GM12891 (cell line): ENCODE measurements around the gene COL4A2.

Experiments
- DNase-seq: peaks from one replicate; pipeline ENCODE4 v3.0.0; 2011; ENCODE audit warnings: low spot score; ENCODE audit not compliant: insufficient read length
- FAIRE-seq: peaks from 2 replicates; lab custom pipeline; 2011; peaks lifted over from hg19 to GRCh38; lab: Jason Lieb, UNC
- PAX5 ChIP-seq: IDR thresholded peaks from 2 replicates; pipeline ENCODE4 v1.6.1; 2011; ENCODE audit warnings: low read length, moderate library complexity, mild to moderate bottlenecking; ENCODE audit not compliant: insufficient read depth, severe bottlenecking
- POLR2A ChIP-seq: IDR thresholded peaks from 2 replicates; pipeline ENCODE4 v1.6.1; 2011; ENCODE audit warnings: low read depth, low read length, control low read depth
- POLR2AphosphoS5 ChIP-seq: IDR thresholded peaks from 2 replicates; pipeline ENCODE4 v1.6.1; 2011; ENCODE audit warnings: low read depth, low read length, control low read depth
- POU2F2 ChIP-seq: IDR thresholded peaks from 2 replicates; pipeline ENCODE4 v1.6.1; 2011; ENCODE audit warnings: low read depth, mild to moderate bottlenecking, control low read depth, low read length, moderate library complexity
- SPI1 ChIP-seq: IDR thresholded peaks from 2 replicates; pipeline ENCODE4 v1.6.1; 2011; ENCODE audit warnings: low read depth, low read length, control low read depth
- TAF1 ChIP-seq: IDR thresholded peaks from 2 replicates; pipeline ENCODE4 v1.6.1; 2011; ENCODE audit warnings: low read depth, low read length, control low read depth

The COL4A2 gene

DNA sequence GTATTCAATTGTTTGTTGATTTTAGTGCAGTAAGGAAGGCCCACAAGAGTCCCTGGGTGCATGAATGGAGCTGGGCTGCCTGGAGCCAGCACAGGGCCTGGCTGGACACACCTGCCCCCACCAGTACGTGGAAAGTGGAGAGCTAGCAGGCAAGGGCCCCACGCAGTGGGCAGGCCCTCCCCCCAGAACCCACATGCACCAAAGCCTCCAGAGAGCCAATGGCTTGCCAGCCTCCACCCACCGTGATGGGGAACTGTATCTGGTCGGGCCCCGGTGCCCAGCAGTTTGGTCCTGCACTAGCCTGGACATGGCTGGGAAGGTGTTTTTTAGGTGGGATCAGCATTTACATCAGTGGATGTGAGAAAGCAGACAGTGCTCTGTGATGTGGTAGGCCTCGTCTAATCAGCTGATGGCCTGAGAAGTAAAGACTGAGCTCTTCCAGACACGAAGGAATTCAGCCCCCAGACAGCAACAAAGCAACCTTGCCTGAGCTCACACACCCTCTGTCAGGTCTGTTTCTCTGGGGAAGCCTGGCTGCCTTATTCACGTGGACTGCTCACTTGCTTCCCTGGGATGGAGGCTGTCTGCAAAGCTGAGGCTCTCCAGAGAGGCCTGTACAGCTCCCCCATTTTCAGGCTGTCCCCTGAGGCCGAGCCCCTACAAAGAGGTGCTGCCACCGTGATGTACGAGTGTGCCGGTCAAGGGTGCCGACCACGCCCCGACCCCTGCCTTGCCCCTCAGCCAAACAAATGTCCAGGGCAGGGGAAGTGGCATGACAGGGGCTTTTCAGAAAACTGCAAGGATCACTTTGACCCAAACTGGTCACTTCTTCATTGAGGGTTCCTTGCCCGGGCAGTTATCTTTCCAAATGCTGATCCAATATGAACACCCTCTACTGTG lies 226.9 kb downstream of the COL4A2 start:
- TF ChIP-seq POLR2AphosphoS5 (no peak), SPI1 (no peak), POU2F2 (no peak), TAF1 (no peak), POLR2A (no peak), PAX5 (no peak)
- DNase-seq (no peak), FAIRE-seq (peak; percentile 41)

DNA sequence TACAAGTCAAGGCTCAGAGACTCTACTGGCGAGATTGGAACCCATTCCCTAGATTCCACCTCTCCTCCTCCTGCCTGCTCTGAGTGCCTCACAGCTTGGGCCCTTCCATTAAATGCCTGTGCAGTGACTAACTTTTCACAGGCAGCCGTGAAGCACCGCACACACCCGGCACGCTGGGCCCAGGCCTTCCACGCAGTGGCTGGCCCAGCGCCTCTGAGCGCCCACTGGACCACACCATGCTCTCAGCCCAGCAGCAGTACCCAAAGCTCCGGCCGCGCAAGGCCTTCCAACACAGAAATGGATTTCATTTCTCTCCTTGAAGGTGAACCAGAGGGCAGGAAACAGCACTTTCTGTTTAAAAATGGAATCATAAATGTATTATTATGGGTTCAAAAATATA lies 228.4 kb downstream of the COL4A2 start:
- FAIRE-seq (no peak), DNase-seq (no peak)
- TF ChIP-seq POU2F2 (no peak), SPI1 (no peak), TAF1 (no peak), POLR2AphosphoS5 (no peak), POLR2A (no peak)

DNA sequence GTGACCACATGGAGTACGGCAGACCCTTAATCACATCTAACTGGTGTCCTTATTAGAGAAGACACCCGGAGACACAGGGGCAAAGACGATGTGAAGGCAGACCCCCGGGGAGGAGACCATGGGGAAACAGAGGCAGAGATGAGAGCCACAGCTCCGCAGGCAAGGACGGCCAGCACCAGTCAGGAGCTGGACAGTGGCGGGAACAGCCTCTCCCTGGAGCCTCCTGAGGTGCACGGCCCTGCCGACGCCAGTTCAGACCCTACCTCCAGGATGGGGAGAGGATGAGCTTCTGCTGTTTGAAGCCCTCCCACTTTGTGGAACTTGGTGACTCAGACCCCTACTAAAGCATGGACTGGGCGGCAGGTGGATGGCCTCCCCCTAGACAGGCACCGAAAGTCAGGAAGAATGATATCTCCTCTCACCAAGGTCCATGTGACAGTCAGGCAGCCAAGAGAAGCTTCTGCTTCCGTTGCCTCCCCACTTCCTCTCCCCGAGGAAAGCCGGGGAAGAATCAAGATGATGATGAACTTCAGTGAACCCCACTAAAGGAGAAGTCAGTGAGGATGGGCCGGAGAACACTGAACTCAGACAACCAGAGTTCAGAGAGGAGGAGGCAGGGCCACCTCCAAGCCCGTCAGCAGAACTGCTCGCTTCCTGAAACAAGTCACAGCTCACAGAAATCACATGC lies 229.1 kb downstream of the COL4A2 start:
- TF ChIP-seq SPI1 (peak; percentile 68), POLR2A (no peak)
- peak; percentile 58 for FAIRE-seq
- DNase-seq: peak; percentile 54

DNA sequence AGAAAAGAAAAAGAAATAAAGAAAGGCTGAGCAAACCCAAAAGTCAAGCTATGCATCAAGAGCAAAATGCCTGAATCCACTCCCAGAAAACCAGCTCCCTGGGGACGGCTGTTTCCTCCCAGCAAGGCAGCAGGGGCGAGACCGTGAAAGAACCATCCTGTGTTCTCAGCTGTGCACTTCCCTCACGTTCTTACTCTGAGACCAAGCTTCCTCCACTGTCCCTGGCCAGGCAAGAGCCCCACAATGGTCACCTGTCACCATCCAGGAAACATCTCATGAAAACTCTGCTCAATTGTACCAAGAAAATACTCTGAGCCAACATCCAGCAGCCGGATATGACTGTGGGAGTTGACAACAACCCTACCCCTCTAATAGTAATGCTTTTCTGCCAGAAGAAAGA lies 231.5 kb downstream of the COL4A2 start:
- FAIRE-seq (peak; percentile 90), DNase-seq (no peak)
- TF ChIP-seq POU2F2 (no peak), PAX5 (no peak), POLR2AphosphoS5 (no peak), POLR2A (no peak), SPI1 (0 out of 2 replicates have a peak, but pooled peaks have one; percentile 12)

DNA sequence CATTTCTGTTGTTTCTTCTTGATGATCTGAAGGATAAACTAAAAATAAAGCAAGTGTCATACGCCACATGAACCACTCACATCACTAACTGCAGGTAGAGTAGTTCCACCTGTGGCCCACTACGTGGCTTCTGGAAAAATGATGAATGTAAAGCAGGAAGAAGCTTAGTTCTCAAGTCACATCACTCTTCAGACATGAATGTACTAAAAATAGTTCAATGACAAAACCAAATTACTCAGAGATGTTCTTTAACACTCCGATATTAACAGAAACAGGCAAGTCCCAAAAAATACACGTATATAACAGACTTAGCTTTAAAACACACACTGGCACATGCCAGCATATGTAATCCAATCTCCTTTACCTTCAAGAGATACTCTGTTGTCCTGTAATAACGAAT lies 232.8 kb downstream of the COL4A2 start:
- no peak for FAIRE-seq
- no peak for TF ChIP-seq POLR2AphosphoS5
- no peak for TF ChIP-seq POLR2A
- TF ChIP-seq SPI1: no peak
- no peak for TF ChIP-seq PAX5
- no peak for TF ChIP-seq TAF1
- TF ChIP-seq POU2F2: no peak
- no peak for DNase-seq

DNA sequence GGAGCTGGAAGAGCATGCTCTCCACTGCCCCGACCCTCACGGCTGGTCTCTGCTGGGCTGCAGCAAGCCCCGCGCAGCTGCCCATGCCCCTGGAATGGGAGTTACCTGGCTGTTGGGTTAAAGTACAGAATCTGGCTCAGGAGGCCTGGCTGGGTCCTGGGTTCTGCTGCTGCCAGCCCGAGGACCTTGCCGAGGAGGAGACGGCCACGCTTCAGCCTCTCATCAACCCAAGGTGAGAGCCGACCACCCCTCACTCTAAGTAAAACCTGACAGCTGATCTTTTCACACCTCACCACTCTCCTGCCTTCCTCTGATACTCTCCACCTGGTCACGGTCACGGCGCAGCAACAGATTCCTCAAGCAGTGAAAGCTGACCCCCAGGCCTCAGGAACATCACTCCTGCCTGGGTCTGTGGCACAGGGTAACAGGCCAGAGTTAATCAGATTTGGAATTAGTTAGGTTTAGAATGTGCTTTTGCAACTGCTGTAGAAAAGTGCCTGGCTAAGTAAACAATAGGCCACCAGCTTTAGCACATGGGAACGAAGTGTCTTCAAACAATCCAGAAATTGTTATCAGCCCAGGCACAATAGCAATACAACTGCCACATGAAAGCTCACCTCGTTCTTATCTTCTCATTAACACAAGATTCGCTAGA lies 233.9 kb downstream of the COL4A2 start:
- TF ChIP-seq PAX5: no peak
- no peak for TF ChIP-seq POLR2A
- TF ChIP-seq POLR2AphosphoS5: no peak
- TF ChIP-seq POU2F2: no peak
- TF ChIP-seq TAF1: no peak
- no peak for TF ChIP-seq SPI1

DNA sequence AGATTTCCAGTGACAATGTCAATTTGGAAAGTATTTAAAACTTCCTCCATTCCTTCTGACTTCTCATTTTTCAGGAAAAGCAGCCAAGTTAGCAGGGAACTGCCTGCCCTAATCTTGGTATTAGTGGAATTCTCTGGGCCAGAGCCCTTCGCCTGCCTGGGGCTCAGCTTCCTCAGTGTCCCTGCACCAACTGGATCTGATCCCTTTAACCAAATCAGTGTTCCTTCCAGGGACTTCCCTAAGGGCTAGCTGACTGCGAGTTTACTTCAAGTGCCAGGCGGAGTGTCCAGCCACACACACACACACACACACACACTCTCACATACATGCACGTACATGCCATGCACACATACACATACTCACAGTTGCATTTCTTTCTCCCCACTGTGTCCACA lies 234.4 kb downstream of the COL4A2 start:
- DNase-seq (no peak), FAIRE-seq (no peak)
- TF ChIP-seq PAX5 (no peak), SPI1 (no peak), POLR2AphosphoS5 (no peak), POLR2A (no peak), POU2F2 (no peak), TAF1 (no peak)

More for the DNA sequence above, 233.9 kb downstream of the COL4A2 start:
- DNase-seq: no peak
- FAIRE-seq: no peak

DNA sequence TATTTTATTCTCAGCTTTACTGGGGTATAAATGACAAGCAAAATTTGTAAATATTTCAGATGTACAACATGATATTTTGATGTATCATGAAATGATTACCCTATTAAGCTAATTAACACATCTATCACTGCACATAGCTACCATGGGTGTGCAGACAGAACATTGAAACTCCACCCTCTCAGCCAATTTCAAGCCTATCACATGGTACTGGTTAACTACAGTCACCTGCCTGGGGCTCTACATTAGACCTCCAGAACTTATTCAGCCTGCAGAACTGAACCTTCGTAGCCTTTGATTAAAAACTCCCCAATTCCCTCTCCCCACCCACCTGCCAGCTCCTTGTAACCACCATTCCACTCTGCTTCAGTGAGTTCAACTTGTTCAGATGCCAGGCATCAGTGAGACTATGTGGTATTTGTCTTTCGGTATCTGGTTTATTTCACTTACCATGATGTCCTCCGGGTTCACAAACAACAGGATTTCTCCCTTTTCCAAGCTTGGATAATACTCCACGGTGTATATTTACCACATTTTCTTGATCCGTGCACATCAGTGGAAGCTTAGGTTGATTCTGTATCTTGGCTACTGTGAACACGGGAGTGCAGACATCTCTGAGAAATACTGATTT lies 235.2 kb downstream of the COL4A2 start:
- DNase-seq (no peak), FAIRE-seq (no peak)
- TF ChIP-seq TAF1 (no peak), POLR2AphosphoS5 (no peak)

DNA sequence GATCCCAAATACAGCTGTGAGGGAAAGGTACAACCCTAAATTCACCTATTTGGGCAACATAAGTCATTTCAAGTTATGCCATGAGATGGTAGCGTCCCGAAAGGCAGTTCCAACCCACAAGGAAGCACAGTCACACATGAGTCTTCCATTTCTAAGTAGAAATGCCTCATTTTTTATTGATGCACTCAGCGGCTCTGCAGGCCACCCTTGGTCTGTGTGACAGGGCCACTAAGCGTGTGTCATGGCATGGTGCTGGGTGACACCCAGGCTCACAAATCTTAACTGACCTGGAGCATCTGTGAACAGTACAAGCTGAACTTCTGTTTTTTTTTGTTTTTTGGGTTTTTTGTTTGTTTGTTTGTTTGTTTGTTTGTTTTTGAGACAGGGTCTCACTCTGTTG lies 239.3 kb downstream of the COL4A2 start:
- FAIRE-seq: no peak
- TF ChIP-seq TAF1: no peak
- TF ChIP-seq POLR2AphosphoS5: no peak
- TF ChIP-seq SPI1: no peak
- no peak for TF ChIP-seq POLR2A
- TF ChIP-seq PAX5: no peak
- no peak for TF ChIP-seq POU2F2
- no peak for DNase-seq

DNA sequence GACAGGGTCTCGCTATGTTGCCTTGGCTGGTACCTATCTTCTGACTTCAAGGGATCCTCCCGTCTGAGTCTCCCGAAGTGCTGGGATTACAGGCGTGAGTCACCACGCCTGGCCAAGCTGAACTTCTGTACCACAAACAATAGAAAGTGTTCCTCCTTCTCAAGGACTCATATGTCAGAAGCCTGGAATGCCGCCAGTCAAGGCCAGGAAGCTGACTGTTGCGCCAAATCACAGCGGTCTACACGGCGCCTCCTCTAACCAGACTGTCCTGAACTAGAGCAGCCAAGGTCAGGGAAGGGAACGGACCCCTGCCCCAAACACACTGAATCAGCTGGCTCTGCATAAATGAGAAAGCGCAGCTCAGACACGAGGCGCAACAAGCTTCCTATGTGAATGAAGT lies 239.8 kb downstream of the COL4A2 start:
- TF ChIP-seq TAF1 (no peak), PAX5 (no peak), POLR2A (no peak), POU2F2 (no peak), POLR2AphosphoS5 (no peak), SPI1 (no peak)
- no peak for FAIRE-seq

More for the DNA sequence above, 239.8 kb downstream of the COL4A2 start:
- no peak for DNase-seq
